ENCODE data around the gene EPHX1.
A peak's percentile ranks its signal among the peaks of the same experiment; 100 is the strongest.

The EPHX1 gene

DNA sequence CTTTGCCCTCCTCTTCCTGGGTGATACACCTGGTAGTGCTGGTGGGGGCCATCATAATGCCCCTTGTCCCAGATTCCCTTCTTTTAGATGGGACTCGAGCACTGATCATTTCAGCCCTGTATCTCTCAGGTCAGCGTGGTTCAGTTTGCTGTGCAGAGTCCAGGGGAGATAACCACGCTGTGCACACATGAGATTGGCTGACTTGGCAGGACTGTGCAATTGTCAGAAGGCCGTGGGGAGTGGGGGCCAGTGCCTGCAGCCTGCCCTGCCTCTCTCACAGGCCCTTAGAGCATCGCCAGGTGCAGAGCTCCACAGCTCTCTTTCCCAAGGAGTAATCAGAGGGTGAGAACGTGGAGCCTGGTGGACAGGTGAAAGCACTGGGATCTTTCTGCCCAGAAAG, 15.2 kb downstream of the EPHX1 start:
- Mint-ChIP-seq H3K9me3 (no peaks in the 10 kb centered on the region), H3K4me3 (peak overlapping the region in 2 of 3 experiments; percentile 2 to 3), H3K27ac (peak overlapping the region; percentile 58 to 90 (median 88)), H3K36me3 (ENCODE audit: low read depth) (peaks cover 21% of the 10 kb centered on the region), H3K4me1 (peaks cover 60% of the 10 kb centered on the region), H3K27me3 (ENCODE audit: low read depth) (no peaks in the 10 kb centered on the region)
- TF ChIP-seq, protein P1, sequence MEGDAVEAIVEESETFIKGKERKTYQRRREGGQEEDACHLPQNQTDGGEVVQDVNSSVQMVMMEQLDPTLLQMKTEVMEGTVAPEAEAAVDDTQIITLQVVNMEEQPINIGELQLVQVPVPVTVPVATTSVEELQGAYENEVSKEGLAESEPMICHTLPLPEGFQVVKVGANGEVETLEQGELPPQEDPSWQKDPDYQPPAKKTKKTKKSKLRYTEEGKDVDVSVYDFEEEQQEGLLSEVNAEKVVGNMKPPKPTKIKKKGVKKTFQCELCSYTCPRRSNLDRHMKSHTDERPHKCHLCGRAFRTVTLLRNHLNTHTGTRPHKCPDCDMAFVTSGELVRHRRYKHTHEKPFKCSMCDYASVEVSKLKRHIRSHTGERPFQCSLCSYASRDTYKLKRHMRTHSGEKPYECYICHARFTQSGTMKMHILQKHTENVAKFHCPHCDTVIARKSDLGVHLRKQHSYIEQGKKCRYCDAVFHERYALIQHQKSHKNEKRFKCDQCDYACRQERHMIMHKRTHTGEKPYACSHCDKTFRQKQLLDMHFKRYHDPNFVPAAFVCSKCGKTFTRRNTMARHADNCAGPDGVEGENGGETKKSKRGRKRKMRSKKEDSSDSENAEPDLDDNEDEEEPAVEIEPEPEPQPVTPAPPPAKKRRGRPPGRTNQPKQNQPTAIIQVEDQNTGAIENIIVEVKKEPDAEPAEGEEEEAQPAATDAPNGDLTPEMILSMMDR (IDR thresholded peaks at IDR 0.05; ENCODE audit: unreplicated experiment in 3 of 3): no peak

GRCh38 chr1:225825607-225826007, 15.7 kb downstream of the EPHX1 start:
- H3K9me3 Mint-ChIP-seq: no peaks in the 10 kb centered on the region
- TF ChIP-seq, protein P1 (IDR thresholded peaks at IDR 0.05; ENCODE audit: unreplicated experiment in 3 of 3): no peak
- peaks cover 19% of the 10 kb centered on the region for H3K36me3 Mint-ChIP-seq (ENCODE audit: low read depth)
- H3K4me3 Mint-ChIP-seq: peak overlapping the region in 2 of 3 experiments; percentile 13 to 39
- peak overlapping the region; percentile 58 to 90 (median 88) for H3K27ac Mint-ChIP-seq
- H3K4me1 Mint-ChIP-seq: peaks cover 56% of the 10 kb centered on the region
- H3K27me3 Mint-ChIP-seq (ENCODE audit: low read depth): no peaks in the 10 kb centered on the region

- peaks cover 29% of the 10 kb centered on the region for H3K36me3 Mint-ChIP-seq (ENCODE audit: low read depth)
- H3K9me3 Mint-ChIP-seq: no peaks in the 10 kb centered on the region
- no peaks in the 10 kb centered on the region for H3K27me3 Mint-ChIP-seq (ENCODE audit: low read depth)
- TF ChIP-seq, protein P1 (IDR thresholded peaks at IDR 0.05; ENCODE audit: unreplicated experiment in 3 of 3): no peak
- peak overlapping the region; percentile 58 to 84 (median 64) for H3K27ac Mint-ChIP-seq
- peaks cover 61% of the 10 kb centered on the region for H3K4me1 Mint-ChIP-seq
- peak overlapping the region in 1 of 3 experiments; percentile 7 for H3K4me3 Mint-ChIP-seq
These were observed 17.2 kb downstream of the EPHX1 start for GRCh38 chr1:225827076-225827475.

DNA sequence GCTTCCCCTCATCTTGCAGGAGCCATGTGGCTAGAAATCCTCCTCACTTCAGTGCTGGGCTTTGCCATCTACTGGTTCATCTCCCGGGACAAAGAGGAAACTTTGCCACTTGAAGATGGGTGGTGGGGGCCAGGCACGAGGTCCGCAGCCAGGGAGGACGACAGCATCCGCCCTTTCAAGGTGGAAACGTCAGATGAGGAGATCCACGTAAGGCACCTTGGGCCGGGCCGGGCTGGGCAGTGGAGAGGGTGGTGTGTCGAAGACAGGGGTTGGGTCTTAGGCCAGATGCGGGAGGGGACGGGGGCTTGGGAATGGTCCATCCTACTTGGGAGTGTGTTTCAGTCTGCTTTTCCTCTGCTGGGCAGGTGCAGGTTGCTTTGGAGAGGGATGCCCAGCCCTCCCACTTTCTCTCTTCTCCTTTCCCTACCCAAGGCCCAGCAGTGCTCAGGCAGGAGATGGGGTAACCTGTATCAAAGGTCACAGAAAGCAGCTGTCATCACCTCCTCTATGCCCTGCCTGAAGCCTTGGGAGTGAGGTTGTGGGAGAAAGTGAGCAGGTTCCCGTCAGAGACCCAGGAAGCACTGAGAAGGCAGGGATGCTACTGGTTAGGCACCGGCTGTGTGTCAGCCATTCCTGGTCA, 18.9 kb downstream of the EPHX1 start:
- Mint-ChIP-seq H3K9me3 (no peaks in the 10 kb centered on the region), H3K27ac (no peak overlapping the region), H3K27me3 (ENCODE audit: low read depth) (no peaks in the 10 kb centered on the region), H3K36me3 (ENCODE audit: low read depth) (peaks cover 37% of the 10 kb centered on the region), H3K4me1 (peaks cover 51% of the 10 kb centered on the region), H3K4me3 (no peak overlapping the region)
- TF ChIP-seq, protein P1 (IDR thresholded peaks at IDR 0.05; ENCODE audit: unreplicated experiment in 3 of 3): no peak

- peaks cover 40% of the 10 kb centered on the region for H3K4me1 Mint-ChIP-seq
- H3K4me3 Mint-ChIP-seq: peak overlapping the region in 1 of 3 experiments; percentile 37
- H3K27me3 Mint-ChIP-seq (ENCODE audit: low read depth): no peaks in the 10 kb centered on the region
- H3K9me3 Mint-ChIP-seq: no peaks in the 10 kb centered on the region
- TF ChIP-seq, protein P1 (IDR thresholded peaks at IDR 0.05; ENCODE audit: unreplicated experiment in 3 of 3): no peak
- H3K27ac Mint-ChIP-seq: peak overlapping the region in 2 of 3 experiments; percentile 86 to 92
- peaks cover 45% of the 10 kb centered on the region for H3K36me3 Mint-ChIP-seq (ENCODE audit: low read depth)
These were observed 20.9 kb downstream of the EPHX1 start for GRCh38 chr1:225830841-225831240.
